A549 (cell line): ENCODE measurements around the gene HJV. TPM values are rescaled to one million over a fixed set of nuclear protein-coding genes. Genes with fewer than 3 reads are reported as not detected.
"Not testable (repeated sequence)": the region's sequence is repeated elsewhere in the genome, so short reads cannot be mapped to it uniquely, and the experiment has no call there.

Source experiments
- ATAC-seq, 2 experiments: fragments of 200-7000 bp in 1 of 2; fragments of >200 bp in 1 of 2; cut with Nextera tagmentation in 1 of 2; cut with Tn5 transposase in 1 of 2; 3 replicates each; pipeline versions ENCODE4 v1.8.0 to v1.9.1; 2018 to 2020; ENCODE audit warnings: mild to moderate bottlenecking in 1 of 2, moderate library complexity in 1 of 2
- CTCF ChIA-PET: fragments of 300-600 bp; sonication (Branson Sonifier 250); formaldehyde crosslinking; extraction: SDS; loops from one replicate; lab custom pipeline; 2021; ENCODE audit warnings: antibody characterized with exemption, inconsistent platforms; lab: Yijun Ruan, JAX
- POLR2A ChIA-PET: fragments of 350-600 bp; formaldehyde crosslinking; extraction: SDS; loops from one replicate; lab custom pipeline; 2021; ENCODE audit warnings: antibody characterized with exemption, inconsistent platforms; lab: Yijun Ruan, JAX
- DNase-seq, 2 experiments: peaks; one replicate each; pipeline versions ENCODE4 v3.0.0 to v3.0.0-alpha.2; 2011 to 2016; ENCODE audit warnings: low read depth in 1 of 2, low spot score in 1 of 2
- FAIRE-seq: peaks from 2 replicates; lab custom pipeline; 2011; peaks lifted over from hg19 to GRCh38; lab: Jason Lieb, UNC
- H3K27ac ChIP-seq, 2 experiments: fragments of >200 bp; sonication (Bioruptor Twin); formaldehyde crosslinking; 3 replicates each; pipeline ENCODE4 v1.5.1; 2016 to 2017
- H3K4me1 ChIP-seq: fragments of >200 bp; sonication (Bioruptor Twin); formaldehyde crosslinking; 3 replicates; pipeline ENCODE4 v1.6.1; 2016
- H3K4me2 ChIP-seq: fragments of >200 bp; sonication (Bioruptor Twin); formaldehyde crosslinking; 3 replicates; pipeline ENCODE4 v1.6.1; 2016
- H3K4me3 ChIP-seq: fragments of >200 bp; sonication (Bioruptor Twin); formaldehyde crosslinking; 3 replicates; pipeline ENCODE4 v1.5.1; 2016
- H3K9me3 ChIP-seq: fragments of >200 bp; sonication (Bioruptor Twin); formaldehyde crosslinking; 3 replicates; pipeline ENCODE4 v1.6.1; 2016
- CEBPB ChIP-seq, 2 experiments: fragments of >200 bp in 1 of 2; sonication (Bioruptor Twin) in 1 of 2; formaldehyde crosslinking in 1 of 2; IDR thresholded peaks; 2 replicates each; pipeline ENCODE4 v1.6.1; 2012 to 2016
- E2F6 ChIP-seq: IDR thresholded peaks from 2 replicates; pipeline ENCODE4 v1.6.1; 2012; ENCODE audit warnings: low read depth, borderline replicate concordance
- EHF ChIP-seq: fragments of 250-450 bp; sonication (Bioruptor Pico); IDR thresholded peaks from 2 replicates; pipeline ENCODE4 v1.5.0; 2020; ENCODE audit warnings: mild to moderate bottlenecking
- EP300 ChIP-seq, 2 experiments: fragments of >200 bp; sonication (Bioruptor Twin); formaldehyde crosslinking; IDR thresholded peaks; 2 replicates in 1 of 2; 3 replicates in 1 of 2; pipeline ENCODE4 v1.6.1; 2016 to 2017
- FOSB ChIP-seq: fragments of 250-450 bp; sonication (Bioruptor Pico); IDR thresholded peaks from 2 replicates; pipeline ENCODE4 v1.5.0; 2020; ENCODE audit warnings: mild to moderate bottlenecking, moderate library complexity
- FOSL2 ChIP-seq, 2 experiments: fragments of 450-650 bp in 1 of 2; fragments of >200 bp in 1 of 2; sonication (Bioruptor Twin) in 1 of 2; formaldehyde crosslinking; IDR thresholded peaks; 2 replicates each; pipeline versions ENCODE4 v1.5.0 to v1.6.1; 2016 to 2020; ENCODE audit warnings: mild to moderate bottlenecking in 1 of 2, moderate library complexity in 1 of 2
- FOXS1 ChIP-seq: fragments of 250-450 bp; sonication (Bioruptor Pico); IDR thresholded peaks from 2 replicates; pipeline ENCODE4 v1.5.0; 2020; ENCODE audit warnings: mild to moderate bottlenecking, moderate library complexity
- GATA3 ChIP-seq: IDR thresholded peaks from 2 replicates; pipeline ENCODE4 v1.6.1; 2012; ENCODE audit warnings: borderline replicate concordance
- HOXA7 ChIP-seq: fragments of 250-450 bp; sonication (Bioruptor Pico); IDR thresholded peaks from 2 replicates; pipeline ENCODE4 v1.5.0; 2020; ENCODE audit warnings: mild to moderate bottlenecking, moderate library complexity
- HOXB13 ChIP-seq: fragments of 250-450 bp; sonication (Bioruptor Pico); IDR thresholded peaks from 2 replicates; pipeline ENCODE4 v1.5.0; 2020; ENCODE audit warnings: low read depth, mild to moderate bottlenecking, moderate library complexity
- HOXB5 ChIP-seq: fragments of 250-450 bp; sonication (Bioruptor Pico); IDR thresholded peaks from 2 replicates; pipeline ENCODE4 v1.5.0; 2020; ENCODE audit warnings: mild to moderate bottlenecking, moderate library complexity
- JUN ChIP-seq, 2 experiments: fragments of >200 bp; sonication (Bioruptor Twin); formaldehyde crosslinking; IDR thresholded peaks; 2 replicates in 1 of 2; 3 replicates in 1 of 2; pipeline ENCODE4 v1.6.1; 2016 to 2017
- MAFK ChIP-seq: fragments of 450-650 bp; IDR thresholded peaks from 2 replicates; pipeline ENCODE4 v1.6.1; 2014; ENCODE audit not compliant: partially characterized antibody
- MYC ChIP-seq: IDR thresholded peaks from 2 replicates; pipeline ENCODE4 v1.6.1; 2012; ENCODE audit warnings: mild to moderate bottlenecking, inconsistent platforms, low read length, improper control_type of control experiment, borderline replicate concordance
- PBX3 ChIP-seq: IDR thresholded peaks from 2 replicates; pipeline ENCODE4 v1.6.1; 2012
- POLR2AphosphoS2 ChIP-seq: conservative IDR thresholded peaks from 2 replicates; pipeline ENCODE4 v1.6.1; 2012; ENCODE audit warnings: low read length, improper control_type of control experiment, inconsistent platforms
- RARB ChIP-seq: fragments of 250-450 bp; sonication (Bioruptor Pico); IDR thresholded peaks from 2 replicates; pipeline ENCODE4 v1.8.0; 2021; ENCODE audit warnings: mild to moderate bottlenecking, moderate library complexity
- RNF2 ChIP-seq: fragments of 200-600 bp; sonication (generic); IDR thresholded peaks from 2 replicates; pipeline ENCODE4 v1.6.1; 2016; ENCODE audit warnings: low read depth, mild to moderate bottlenecking, antibody characterized with exemption, moderate library complexity, borderline replicate concordance
- TFCP2L1 ChIP-seq: fragments of 250-450 bp; sonication (Bioruptor Pico); IDR thresholded peaks from 2 replicates; pipeline ENCODE4 v1.5.0; 2021; ENCODE audit warnings: mild to moderate bottlenecking
- TP53 ChIP-seq: fragments of 250-450 bp; sonication (Bioruptor Pico); IDR thresholded peaks from 2 replicates; pipeline ENCODE4 v1.5.0; 2021; ENCODE audit warnings: mild to moderate bottlenecking, moderate library complexity
- ZFP36 ChIP-seq: fragments of 450-650 bp; IDR thresholded peaks from 2 replicates; pipeline ENCODE4 v1.6.1; 2014; ENCODE audit warnings: borderline replicate concordance; ENCODE audit not compliant: partially characterized antibody
- WGBS: methylation state at CpG from one replicate; pipeline ENCODE4 v1.1.6; 2017; ENCODE audit errors: missing lambda C conversion rate; 5-methylcytosine and 5-hydroxymethylcytosine counted together
- polyA minus RNA-seq: library from RNA; depleted of rRNA, polyadenylated mRNA; stranded (reverse); fragments of >200 nt; gene quantifications from 2 replicates; pipeline ENCODE4 v1.2.3, GENCODE V29; 2011; rRNA and poly(A)+ RNA removed
- polyA plus RNA-seq, 4 experiments: library from polyadenylated mRNA; depleted of rRNA in 3 of 4; stranded (reverse); fragments of >200 nt; fragmentation: RNase III in 1 of 4; extraction: RNeasy Plus Mini Kit Qiagen cat#74134 plus additional on column Dnase treatment in 1 of 4; gene quantifications; 2 replicates in 3 of 4; 3 replicates in 1 of 4; pipeline ENCODE4 v1.2.3, GENCODE V29; 2011 to 2017
- TF ChIP-seq, protein P1 (sequence below): IDR thresholded peaks from 2 replicates; pipeline ENCODE4 v1.6.1; 2012
- TF ChIP-seq, protein P2 (sequence below): fragments of 200-600 bp; sonication (generic); IDR thresholded peaks from 2 replicates; pipeline ENCODE4 v1.6.1; 2016; ENCODE audit warnings: antibody characterized with exemption, mild to moderate bottlenecking, moderate library complexity

Gene HJV
- polyA plus RNA-seq (2011; rRNA removed) (0.07 TPM in 1 of 2 replicates, not detected in the other), polyA plus RNA-seq (2017; fragmentation: RNase III; extraction: RNeasy Plus Mini Kit Qiagen cat#74134 plus additional on column Dnase treatment) (not detected in 3 replicates), polyA minus RNA-seq (not detected in 2 replicates)
- polyA plus RNA-seq (2012; cell fraction: cytosol; rRNA removed): not detected in 2 replicates
- polyA plus RNA-seq (2012; cell fraction: nucleus; rRNA removed): not detected in 2 replicates

- no peak for FAIRE-seq
- ATAC-seq: no peak
- peak within 1 kb of the TSS; percentile 36; the same call in 2 of the 3 replicates for H3K4me2 ChIP-seq
- no peaks in the 10 kb centered on the region for H3K9me3 ChIP-seq
- WGBS: 51% methylated on average over 5 of the region's 5 CpGs
- H3K4me1 ChIP-seq: peaks cover 14% of the 10 kb centered on the region
- POLR2A ChIA-PET: no interaction called here
- CTCF ChIA-PET: interaction anchor here (1.0 to 21.3 kb wide), 6 partner anchors 9 to 176 kb away, joined by 4 to 566 read pairs (median 10); partner anchors contain the start of genes NUDT17 and TXNIP
- DNase-seq: no peak
- H3K27ac ChIP-seq: no peak within 1 kb of the TSS
- TF ChIP-seq ZFP36 (peak; percentile 61), RNF2 (no peak)
- no peak within 1 kb of the TSS for H3K4me3 ChIP-seq
Observed at GRCh38 chr1:146021622-146022402, at the start of gene HJV. HJV (minus strand) TSS chr1:146021735; CDS start chr1:146020231, 1,504 bp downstream.

GRCh38 chr1:146059148-146059547 is 37.6 kb upstream of the HJV start:
- CTCF ChIA-PET, DNase-seq, H3K9me3 ChIP-seq, FAIRE-seq, ATAC-seq, H3K27ac ChIP-seq, H3K4me1 ChIP-seq, H3K4me2 ChIP-seq, POLR2A ChIA-PET, H3K4me3 ChIP-seq: not testable (repeated sequence)
- WGBS: 77% methylated on average over 5 of the region's 5 CpGs

DNA sequence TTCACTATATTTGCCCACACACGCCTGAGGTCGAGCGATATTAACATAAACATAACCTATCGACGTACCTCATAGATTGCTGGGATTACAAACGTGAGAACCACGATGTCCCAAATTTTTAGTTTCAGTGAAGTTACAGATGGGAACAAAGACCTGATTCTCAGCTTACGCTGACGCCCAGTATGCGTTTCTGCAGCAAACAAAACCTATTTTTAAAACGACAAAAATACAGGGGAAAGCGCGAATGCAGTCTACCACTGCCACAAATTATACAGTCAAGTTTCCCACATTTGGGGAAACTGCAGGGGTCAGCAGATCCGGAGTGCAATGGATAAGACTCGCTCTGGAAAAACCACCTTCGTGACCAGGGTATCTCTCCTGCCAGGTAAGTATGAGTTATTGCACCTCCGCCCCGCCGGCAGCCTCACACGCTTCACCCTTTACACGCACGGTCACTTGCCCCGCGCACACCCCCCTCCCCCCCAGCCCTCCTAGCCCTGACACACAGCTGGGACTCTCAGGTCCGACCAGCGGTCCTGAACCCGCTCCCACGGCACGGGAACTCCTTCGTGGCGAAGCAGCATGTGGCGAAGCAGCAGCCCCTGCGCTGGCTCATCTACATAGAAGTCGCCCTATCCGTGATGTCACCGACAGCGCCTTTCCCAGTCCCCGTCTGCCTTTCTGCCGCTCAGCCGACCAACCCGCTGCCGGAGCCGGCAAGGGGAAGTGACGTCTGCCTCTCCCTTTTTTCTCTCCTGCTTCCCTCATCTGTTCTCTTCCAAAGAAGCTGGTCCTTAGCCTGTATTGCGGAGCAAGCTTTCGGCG is 30.5 kb upstream of the HJV start:
- Histone ChIP-seq H3K4me1 (peaks cover 29% of the 10 kb centered on the region), H3K4me2 (peak overlapping the region; percentile 90), H3K4me3 (peak overlapping the region; percentile 50), H3K27ac (peak overlapping the region; percentile 95 to 98)
- peak; percentile 95 to 99 for ATAC-seq
- DNase-seq: peak; percentile 92 to 98
- H3K9me3 ChIP-seq, FAIRE-seq: not testable (repeated sequence)
- CTCF ChIA-PET: interaction anchor here (1.6 to 5.9 kb wide), 2 partner anchors 15 to 19 kb away, joined by 5 to 41 read pairs; no protein-coding TSS in a partner anchor
- POLR2A ChIA-PET: interaction anchor here (0.8 to 4.6 kb wide), 6 partner anchors 9 to 125 kb away, joined by 3 to 106 read pairs (median 4); partner anchors contain the start of genes ANKRD34A, LIX1L, POLR3GL and RBM8A
- WGBS: under 1% methylated on average over 32 of the region's 47 CpGs
- peak; percentile 100 for TF ChIP-seq HOXA7
- peak; percentile 99 for TF ChIP-seq TP53 (CRISPR knock-in tag)
- TF ChIP-seq TFCP2L1: peak; percentile 100
- peak in 1 of 2 experiments; percentile 38; a peak in 1 of 5 replicates for TF ChIP-seq EP300 (IDR thresholded peaks at IDR 0.05)
- TF ChIP-seq RARB (CRISPR knock-in tag): peak; percentile 99
- TF ChIP-seq HOXB13 (CRISPR knock-in tag): 0 out of 2 replicates have a peak, but pooled peaks have one; percentile 41
- TF ChIP-seq, protein P1, sequence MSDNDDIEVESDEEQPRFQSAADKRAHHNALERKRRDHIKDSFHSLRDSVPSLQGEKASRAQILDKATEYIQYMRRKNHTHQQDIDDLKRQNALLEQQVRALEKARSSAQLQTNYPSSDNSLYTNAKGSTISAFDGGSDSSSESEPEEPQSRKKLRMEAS: peak; percentile 84
- peak in 1 of 2 experiments; percentile 71; a peak in 2 of 4 replicates for TF ChIP-seq CEBPB (IDR thresholded peaks at IDR 0.05)
- TF ChIP-seq MYC: peak; percentile 71
- peak; percentile 100 for TF ChIP-seq JUN (IDR thresholded peaks at IDR 0.05)
- peak; percentile 94 for TF ChIP-seq PBX3
- TF ChIP-seq GATA3: peak; percentile 90
- TF ChIP-seq EHF (CRISPR knock-in tag): peak; percentile 96
- TF ChIP-seq MAFK: peak; percentile 99
- peak; percentile 96 for TF ChIP-seq HOXB5 (CRISPR knock-in tag)
- TF ChIP-seq E2F6: peak; percentile 42; the same call in 1 of the 2 replicates
- TF ChIP-seq, protein P2, sequence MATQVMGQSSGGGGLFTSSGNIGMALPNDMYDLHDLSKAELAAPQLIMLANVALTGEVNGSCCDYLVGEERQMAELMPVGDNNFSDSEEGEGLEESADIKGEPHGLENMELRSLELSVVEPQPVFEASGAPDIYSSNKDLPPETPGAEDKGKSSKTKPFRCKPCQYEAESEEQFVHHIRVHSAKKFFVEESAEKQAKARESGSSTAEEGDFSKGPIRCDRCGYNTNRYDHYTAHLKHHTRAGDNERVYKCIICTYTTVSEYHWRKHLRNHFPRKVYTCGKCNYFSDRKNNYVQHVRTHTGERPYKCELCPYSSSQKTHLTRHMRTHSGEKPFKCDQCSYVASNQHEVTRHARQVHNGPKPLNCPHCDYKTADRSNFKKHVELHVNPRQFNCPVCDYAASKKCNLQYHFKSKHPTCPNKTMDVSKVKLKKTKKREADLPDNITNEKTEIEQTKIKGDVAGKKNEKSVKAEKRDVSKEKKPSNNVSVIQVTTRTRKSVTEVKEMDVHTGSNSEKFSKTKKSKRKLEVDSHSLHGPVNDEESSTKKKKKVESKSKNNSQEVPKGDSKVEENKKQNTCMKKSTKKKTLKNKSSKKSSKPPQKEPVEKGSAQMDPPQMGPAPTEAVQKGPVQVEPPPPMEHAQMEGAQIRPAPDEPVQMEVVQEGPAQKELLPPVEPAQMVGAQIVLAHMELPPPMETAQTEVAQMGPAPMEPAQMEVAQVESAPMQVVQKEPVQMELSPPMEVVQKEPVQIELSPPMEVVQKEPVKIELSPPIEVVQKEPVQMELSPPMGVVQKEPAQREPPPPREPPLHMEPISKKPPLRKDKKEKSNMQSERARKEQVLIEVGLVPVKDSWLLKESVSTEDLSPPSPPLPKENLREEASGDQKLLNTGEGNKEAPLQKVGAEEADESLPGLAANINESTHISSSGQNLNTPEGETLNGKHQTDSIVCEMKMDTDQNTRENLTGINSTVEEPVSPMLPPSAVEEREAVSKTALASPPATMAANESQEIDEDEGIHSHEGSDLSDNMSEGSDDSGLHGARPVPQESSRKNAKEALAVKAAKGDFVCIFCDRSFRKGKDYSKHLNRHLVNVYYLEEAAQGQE: peak; percentile 85
- TF ChIP-seq FOSL2 (IDR thresholded peaks at IDR 0.05): 0 out of 2 replicates have a peak, but pooled peaks have one; percentile 11
- peak; percentile 77 for TF ChIP-seq FOSL2 (CRISPR knock-in tag; IDR thresholded peaks at IDR 0.05)
- TF ChIP-seq FOSB: peak; percentile 100
- TF ChIP-seq POLR2AphosphoS2: peak; percentile 95
- peak; percentile 91 for TF ChIP-seq FOXS1 (CRISPR knock-in tag)
